Measurements from ENCODE around the gene TPD52L2.
A peak's percentile ranks its signal among the peaks of the same experiment; 100 is the strongest.
"Not testable (repeated sequence)": the region's sequence is repeated elsewhere in the genome, so short reads cannot be mapped to it uniquely, and the experiment has no call there.

Gene TPD52L2

DNA sequence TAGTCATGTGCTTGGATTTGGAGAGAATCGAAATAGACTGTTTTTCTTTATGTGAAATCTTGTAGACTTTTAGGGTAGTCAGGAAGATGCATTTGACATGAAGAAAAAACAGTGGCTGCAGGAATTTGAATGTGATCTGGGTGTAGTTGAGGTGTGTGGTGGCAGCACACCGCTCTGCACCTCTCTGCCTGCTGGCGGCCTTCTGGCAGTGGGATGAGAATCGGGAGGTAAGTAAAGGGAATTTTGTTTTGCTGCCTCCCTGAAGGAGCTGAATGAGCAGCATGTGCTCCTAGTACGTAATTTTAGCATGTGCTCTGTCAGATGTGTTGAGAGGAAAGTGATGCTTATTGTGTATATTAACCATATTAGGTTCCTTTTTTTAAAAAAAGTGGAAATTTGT is 3.2 kb downstream of the TPD52L2 start:
- Histone ChIP-seq H2AFZ (ENCODE audit: low read depth, low read length) (no peak overlapping the region), H2BK12ac (ENCODE audit: low read length in 2 of 2) (no peak overlapping the region), H3K27ac (ENCODE audit: low read length, poor library complexity, severe bottlenecking) (no peak overlapping the region), H3K14ac (ENCODE audit: low read length in 2 of 2) (no peak overlapping the region), H2AK5ac (ENCODE audit: low read length, severe bottlenecking) (no peak overlapping the region), H3K9me3 (ENCODE audit: control insufficient read depth, low read length) (no peaks in the 10 kb centered on the region), H4K91ac (ENCODE audit: low read length) (no peak overlapping the region), H3K23ac (ENCODE audit: low read length in 2 of 2) (no peak overlapping the region), H2BK120ac (ENCODE audit: low read depth, low read length) (no peak overlapping the region), H3K4me2 (ENCODE audit: low read length, poor library complexity, severe bottlenecking) (no peak overlapping the region), H3K27me3 (ENCODE audit: control insufficient read depth in 1 of 2, insufficient read depth in 1 of 2, low read length in 2 of 2) (no peaks in the 10 kb centered on the region), H4K8ac (ENCODE audit: low read length) (no peak overlapping the region), H2BK15ac (ENCODE audit: low read depth, poor library complexity, severe bottlenecking) (no peak overlapping the region), H3K9ac (ENCODE audit: low read length) (no peak overlapping the region), H3K4ac (ENCODE audit: low read depth in 1 of 2, low read length in 2 of 2) (no peak overlapping the region), H2BK5ac (ENCODE audit: low read depth, low read length, poor library complexity, severe bottlenecking) (no peak overlapping the region), H3K36me3 (ENCODE audit: control insufficient read depth in 1 of 2, insufficient read depth in 2 of 2, low read depth in 1 of 2, low read length in 2 of 2) (peaks cover 52 to 53% of the 10 kb centered on the region in 2 experiments), H3K18ac (ENCODE audit: low read depth in 1 of 2, low read length in 2 of 2) (no peak overlapping the region), H3K4me3 (ENCODE audit: insufficient read depth in 1 of 2, low read depth in 1 of 2, low read length in 2 of 2) (no peak overlapping the region), H3K4me1 (ENCODE audit: control insufficient read depth, insufficient read depth, low read depth, low read length) (peaks cover 18% of the 10 kb centered on the region), H3K79me1 (replicated peaks; ENCODE audit: low read length, poor library complexity, severe bottlenecking) (peaks cover 17% of the 10 kb centered on the region)
- WGBS, result 94% methylated on average over 5 of the region's 5 CpGs
- no peak for DNase-seq

DNA sequence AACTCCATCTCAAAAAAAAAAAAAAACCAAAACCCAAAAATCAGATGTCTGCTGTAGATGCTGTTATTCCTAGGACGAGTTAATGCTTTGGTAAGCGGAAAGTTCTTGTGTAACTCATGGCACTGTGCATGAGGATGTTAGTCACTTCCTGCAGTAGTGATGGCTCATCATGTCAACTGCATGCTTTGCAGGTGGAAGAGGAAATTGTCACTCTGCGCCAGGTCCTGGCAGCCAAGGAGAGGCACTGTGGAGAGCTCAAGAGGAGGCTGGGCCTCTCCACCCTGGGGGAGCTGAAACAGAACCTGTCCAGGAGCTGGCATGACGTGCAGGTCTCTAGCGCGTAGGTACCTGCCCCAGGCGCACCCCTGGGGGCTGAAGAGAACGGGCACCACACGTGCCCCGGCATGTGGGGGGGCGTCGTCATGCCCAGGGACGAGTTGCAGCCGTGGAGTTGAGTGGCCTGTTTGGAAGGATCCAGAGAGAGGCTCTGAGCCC is 8.5 kb downstream of the TPD52L2 start:
- WGBS, result 77% methylated on average over 14 of the region's 14 CpGs
- Histone ChIP-seq H2BK12ac (ENCODE audit: low read length in 2 of 2) (no peak overlapping the region), H3K79me1 (replicated peaks; ENCODE audit: low read length, poor library complexity, severe bottlenecking) (peaks cover 42% of the 10 kb centered on the region)

DNA sequence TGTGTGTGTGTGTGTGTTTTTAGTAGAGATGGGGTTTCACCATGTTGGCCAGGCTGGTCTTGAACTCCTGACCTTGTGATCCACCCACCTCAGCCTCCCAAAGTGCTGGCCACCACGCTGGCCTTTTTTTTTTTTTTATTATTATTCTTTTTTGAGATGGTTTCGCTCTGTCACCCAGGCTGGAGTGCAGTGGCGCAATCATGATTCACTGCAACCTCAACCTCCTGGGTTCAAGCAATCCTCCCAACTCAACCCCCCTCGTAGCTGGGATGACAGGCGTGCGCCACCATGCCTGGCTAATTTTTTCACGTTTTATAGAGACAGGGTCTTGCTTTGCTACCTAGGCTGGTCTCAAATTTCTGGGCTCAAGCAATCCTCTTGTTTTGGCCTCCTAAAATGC is 9.2 kb downstream of the TPD52L2 start:
- not testable (repeated sequence) for H4K91ac ChIP-seq (ENCODE audit: low read length); H3K27ac ChIP-seq (ENCODE audit: low read length, poor library complexity, severe bottlenecking)
- peaks cover 43% of the 10 kb centered on the region for H3K79me1 ChIP-seq (replicated peaks; ENCODE audit: low read length, poor library complexity, severe bottlenecking)

More for the DNA sequence above, 8.5 kb downstream of the TPD52L2 start:
- H3K9ac ChIP-seq (ENCODE audit: low read length), result peak overlapping the region; percentile 17
- no peak overlapping the region for H3K4me2 ChIP-seq (ENCODE audit: low read length, poor library complexity, severe bottlenecking)
- no peak overlapping the region for H3K4ac ChIP-seq (ENCODE audit: low read depth in 1 of 2, low read length in 2 of 2)
- H3K4me3 ChIP-seq (ENCODE audit: insufficient read depth in 1 of 2, low read depth in 1 of 2, low read length in 2 of 2), result no peak overlapping the region
- H3K23ac ChIP-seq (ENCODE audit: low read length in 2 of 2), result no peak overlapping the region
- no peak overlapping the region for H4K91ac ChIP-seq (ENCODE audit: low read length)
- no peak overlapping the region for H2AK5ac ChIP-seq (ENCODE audit: low read length, severe bottlenecking)
- H3K27ac ChIP-seq (ENCODE audit: low read length, poor library complexity, severe bottlenecking), result no peak overlapping the region
- H3K27me3 ChIP-seq (ENCODE audit: control insufficient read depth in 1 of 2, insufficient read depth in 1 of 2, low read length in 2 of 2), result no peaks in the 10 kb centered on the region
- DNase-seq, result peak; percentile 88
- peaks cover 90 to 96% of the 10 kb centered on the region in 2 experiments for H3K36me3 ChIP-seq (ENCODE audit: control insufficient read depth in 1 of 2, insufficient read depth in 2 of 2, low read depth in 1 of 2, low read length in 2 of 2)
- peaks cover 10% of the 10 kb centered on the region for H3K4me1 ChIP-seq (ENCODE audit: control insufficient read depth, insufficient read depth, low read depth, low read length)
- no peak overlapping the region for H2AFZ ChIP-seq (ENCODE audit: low read depth, low read length)
- H3K14ac ChIP-seq (ENCODE audit: low read length in 2 of 2), result no peak overlapping the region
- no peak overlapping the region for H2BK15ac ChIP-seq (ENCODE audit: low read depth, poor library complexity, severe bottlenecking)
- peak overlapping the region; percentile 10 for H4K8ac ChIP-seq (ENCODE audit: low read length)
- no peak overlapping the region for H2BK120ac ChIP-seq (ENCODE audit: low read depth, low read length)
- H2BK5ac ChIP-seq (ENCODE audit: low read depth, low read length, poor library complexity, severe bottlenecking), result no peak overlapping the region
- no peaks in the 10 kb centered on the region for H3K9me3 ChIP-seq (ENCODE audit: control insufficient read depth, low read length)
- no peak overlapping the region for H3K18ac ChIP-seq (ENCODE audit: low read depth in 1 of 2, low read length in 2 of 2)

GRCh38 chr20:63876489-63877036 is 11.5 kb downstream of the TPD52L2 start:
- Histone ChIP-seq H2BK120ac (ENCODE audit: low read depth, low read length) (no peak overlapping the region), H3K14ac (ENCODE audit: low read length in 2 of 2) (no peak overlapping the region), H3K4me1 (ENCODE audit: control insufficient read depth, insufficient read depth, low read depth, low read length) (peaks cover 16% of the 10 kb centered on the region), H2AK5ac (ENCODE audit: low read length, severe bottlenecking) (no peak overlapping the region), H3K18ac (ENCODE audit: low read depth in 1 of 2, low read length in 2 of 2) (no peak overlapping the region), H2BK15ac (ENCODE audit: low read depth, poor library complexity, severe bottlenecking) (no peak overlapping the region), H2AFZ (ENCODE audit: low read depth, low read length) (no peak overlapping the region), H3K9me3 (ENCODE audit: control insufficient read depth, low read length) (no peaks in the 10 kb centered on the region), H3K9ac (ENCODE audit: low read length) (no peak overlapping the region), H3K36me3 (ENCODE audit: control insufficient read depth in 1 of 2, insufficient read depth in 2 of 2, low read depth in 1 of 2, low read length in 2 of 2) (peaks cover 78 to 84% of the 10 kb centered on the region in 2 experiments), H3K27me3 (ENCODE audit: control insufficient read depth in 1 of 2, insufficient read depth in 1 of 2, low read length in 2 of 2) (no peaks in the 10 kb centered on the region), H4K91ac (ENCODE audit: low read length) (no peak overlapping the region), H4K8ac (ENCODE audit: low read length) (no peak overlapping the region), H2BK12ac (ENCODE audit: low read length in 2 of 2) (no peak overlapping the region), H3K79me1 (replicated peaks; ENCODE audit: low read length, poor library complexity, severe bottlenecking) (peaks cover 35% of the 10 kb centered on the region), H3K4me3 (ENCODE audit: insufficient read depth in 1 of 2, low read depth in 1 of 2, low read length in 2 of 2) (no peak overlapping the region), H3K23ac (ENCODE audit: low read length in 2 of 2) (no peak overlapping the region), H2BK5ac (ENCODE audit: low read depth, low read length, poor library complexity, severe bottlenecking) (no peak overlapping the region), H3K4me2 (ENCODE audit: low read length, poor library complexity, severe bottlenecking) (no peak overlapping the region), H3K27ac (ENCODE audit: low read length, poor library complexity, severe bottlenecking) (no peak overlapping the region), H3K4ac (ENCODE audit: low read depth in 1 of 2, low read length in 2 of 2) (no peak overlapping the region)
- 97% methylated on average over 16 of the region's 19 CpGs for WGBS
- DNase-seq, result no peak

More for the DNA sequence above, 9.2 kb downstream of the TPD52L2 start:
- not testable (repeated sequence) for H2BK120ac ChIP-seq (ENCODE audit: low read depth, low read length); H3K4me3 ChIP-seq (ENCODE audit: insufficient read depth in 1 of 2, low read depth in 1 of 2, low read length in 2 of 2); H4K8ac ChIP-seq (ENCODE audit: low read length); H2BK5ac ChIP-seq (ENCODE audit: low read depth, low read length, poor library complexity, severe bottlenecking); H2AFZ ChIP-seq (ENCODE audit: low read depth, low read length); H3K9ac ChIP-seq (ENCODE audit: low read length); H2AK5ac ChIP-seq (ENCODE audit: low read length, severe bottlenecking); H3K27me3 ChIP-seq (ENCODE audit: control insufficient read depth in 1 of 2, insufficient read depth in 1 of 2, low read length in 2 of 2); H3K18ac ChIP-seq (ENCODE audit: low read depth in 1 of 2, low read length in 2 of 2); DNase-seq; H2BK12ac ChIP-seq (ENCODE audit: low read length in 2 of 2); H2BK15ac ChIP-seq (ENCODE audit: low read depth, poor library complexity, severe bottlenecking); H3K4me2 ChIP-seq (ENCODE audit: low read length, poor library complexity, severe bottlenecking); H3K4ac ChIP-seq (ENCODE audit: low read depth in 1 of 2, low read length in 2 of 2); H3K14ac ChIP-seq (ENCODE audit: low read length in 2 of 2); H3K23ac ChIP-seq (ENCODE audit: low read length in 2 of 2); H3K9me3 ChIP-seq (ENCODE audit: control insufficient read depth, low read length)
- WGBS, result 96% methylated on average over 6 of the region's 7 CpGs
- H3K36me3 ChIP-seq (ENCODE audit: control insufficient read depth in 1 of 2, insufficient read depth in 2 of 2, low read depth in 1 of 2, low read length in 2 of 2), result peaks cover 90 to 96% of the 10 kb centered on the region in 2 experiments
- H3K4me1 ChIP-seq (ENCODE audit: control insufficient read depth, insufficient read depth, low read depth, low read length), result peaks cover 13% of the 10 kb centered on the region

All from mesenchymal stem cell (in vitro differentiated cells and primary cell).